A549 (cell line): Measurements from ENCODE around the gene MX2.

Experiments used
- CTCF ChIP-seq: fragments of >200 bp; sonication (Bioruptor Twin); formaldehyde crosslinking; IDR thresholded peaks from 3 replicates; pipeline ENCODE4 v1.5.1; 2016
- ESRRA ChIP-seq: fragments of 150-350 bp; IDR thresholded peaks from 2 replicates; pipeline ENCODE4 v1.6.1; 2014; ENCODE audit warnings: mild to moderate bottlenecking, low read length, borderline replicate concordance
- FOSL2 ChIP-seq, 2 experiments: fragments of 450-650 bp in 1 of 2; fragments of >200 bp in 1 of 2; sonication (Bioruptor Twin) in 1 of 2; formaldehyde crosslinking; IDR thresholded peaks; 2 replicates each; pipeline versions ENCODE4 v1.5.0 to v1.6.1; 2016 to 2020; ENCODE audit warnings: mild to moderate bottlenecking in 1 of 2, moderate library complexity in 1 of 2
- KDM5A ChIP-seq: fragments of 200-600 bp; sonication (generic); IDR thresholded peaks from 2 replicates; pipeline ENCODE4 v1.6.1; 2016; ENCODE audit warnings: antibody characterized with exemption, mild to moderate bottlenecking
- MAX ChIP-seq: IDR thresholded peaks from 2 replicates; pipeline ENCODE4 v1.6.1; 2012
- POLR2A ChIP-seq: IDR thresholded peaks from 2 replicates; pipeline ENCODE4 v1.6.1; 2012; ENCODE audit warnings: mild to moderate bottlenecking, low read length
- USF2 ChIP-seq: fragments of 450-650 bp; IDR thresholded peaks from 2 replicates; pipeline ENCODE4 v1.6.1; 2014; ENCODE audit warnings: antibody characterized with exemption
- TF ChIP-seq, protein P1 (sequence below): fragments of 200-600 bp; sonication (generic); IDR thresholded peaks from 2 replicates; pipeline ENCODE4 v1.6.1; 2016; ENCODE audit warnings: antibody characterized with exemption, mild to moderate bottlenecking, moderate library complexity
- TF ChIP-seq, protein P2 (sequence below): IDR thresholded peaks from 2 replicates; pipeline ENCODE4 v1.6.1; 2012; ENCODE audit warnings: low read depth, borderline replicate concordance

GRCh38 chr21:41438425-41439113 lies 76.7 kb downstream of the MX2 start:
- TF ChIP-seq POLR2A (no peak), CTCF (no peak), MAX (no peak), FOSL2 (IDR thresholded peaks at IDR 0.05) (no peak), FOSL2 (CRISPR knock-in tag; IDR thresholded peaks at IDR 0.05) (no peak), USF2 (no peak), KDM5A (no peak), ESRRA (no peak)
- TF ChIP-seq, protein P1, sequence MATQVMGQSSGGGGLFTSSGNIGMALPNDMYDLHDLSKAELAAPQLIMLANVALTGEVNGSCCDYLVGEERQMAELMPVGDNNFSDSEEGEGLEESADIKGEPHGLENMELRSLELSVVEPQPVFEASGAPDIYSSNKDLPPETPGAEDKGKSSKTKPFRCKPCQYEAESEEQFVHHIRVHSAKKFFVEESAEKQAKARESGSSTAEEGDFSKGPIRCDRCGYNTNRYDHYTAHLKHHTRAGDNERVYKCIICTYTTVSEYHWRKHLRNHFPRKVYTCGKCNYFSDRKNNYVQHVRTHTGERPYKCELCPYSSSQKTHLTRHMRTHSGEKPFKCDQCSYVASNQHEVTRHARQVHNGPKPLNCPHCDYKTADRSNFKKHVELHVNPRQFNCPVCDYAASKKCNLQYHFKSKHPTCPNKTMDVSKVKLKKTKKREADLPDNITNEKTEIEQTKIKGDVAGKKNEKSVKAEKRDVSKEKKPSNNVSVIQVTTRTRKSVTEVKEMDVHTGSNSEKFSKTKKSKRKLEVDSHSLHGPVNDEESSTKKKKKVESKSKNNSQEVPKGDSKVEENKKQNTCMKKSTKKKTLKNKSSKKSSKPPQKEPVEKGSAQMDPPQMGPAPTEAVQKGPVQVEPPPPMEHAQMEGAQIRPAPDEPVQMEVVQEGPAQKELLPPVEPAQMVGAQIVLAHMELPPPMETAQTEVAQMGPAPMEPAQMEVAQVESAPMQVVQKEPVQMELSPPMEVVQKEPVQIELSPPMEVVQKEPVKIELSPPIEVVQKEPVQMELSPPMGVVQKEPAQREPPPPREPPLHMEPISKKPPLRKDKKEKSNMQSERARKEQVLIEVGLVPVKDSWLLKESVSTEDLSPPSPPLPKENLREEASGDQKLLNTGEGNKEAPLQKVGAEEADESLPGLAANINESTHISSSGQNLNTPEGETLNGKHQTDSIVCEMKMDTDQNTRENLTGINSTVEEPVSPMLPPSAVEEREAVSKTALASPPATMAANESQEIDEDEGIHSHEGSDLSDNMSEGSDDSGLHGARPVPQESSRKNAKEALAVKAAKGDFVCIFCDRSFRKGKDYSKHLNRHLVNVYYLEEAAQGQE: no peak
- TF ChIP-seq, protein P2, sequence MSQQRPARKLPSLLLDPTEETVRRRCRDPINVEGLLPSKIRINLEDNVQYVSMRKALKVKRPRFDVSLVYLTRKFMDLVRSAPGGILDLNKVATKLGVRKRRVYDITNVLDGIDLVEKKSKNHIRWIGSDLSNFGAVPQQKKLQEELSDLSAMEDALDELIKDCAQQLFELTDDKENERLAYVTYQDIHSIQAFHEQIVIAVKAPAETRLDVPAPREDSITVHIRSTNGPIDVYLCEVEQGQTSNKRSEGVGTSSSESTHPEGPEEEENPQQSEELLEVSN: no peak
